ENCODE data around the gene GAD1. TPM values are rescaled to one million over a fixed set of nuclear protein-coding genes. Genes with fewer than 3 reads are reported as not detected.

Gene GAD1
- total RNA-seq, 1 experiment from 2014 or later: 2.5 TPM

- Mint-ChIP-seq H3K27me3 (ENCODE audit: low read depth) (no peaks in the 10 kb centered on the region), H3K9me3 (no peaks in the 10 kb centered on the region), H3K4me3 (no peak overlapping the region), H3K36me3 (no peaks in the 10 kb centered on the region), H3K4me1 (no peaks in the 10 kb centered on the region), H3K27ac (no peak overlapping the region)
- no peak for ATAC-seq
- DNase-seq (ENCODE audit: low spot score): no peak
- ChIA-PET CTCF (interaction anchor here (0.6 to 2.1 kb wide), 2 partner anchors 9 to 358 kb away, joined by 5 to 9 read pairs; no protein-coding TSS in a partner anchor), POLR2A (no interaction called here)
- TF ChIP-seq SP1 (CRISPR knock-in tag; conservative IDR thresholded peaks at IDR 0.05) (no peak), MXD4 (CRISPR knock-in tag; IDR thresholded peaks at IDR 0.05; ENCODE audit: borderline replicate concordance) (no peak)
Observed at GRCh38 chr2:170836027-170836426, 19.3 kb downstream of the GAD1 start.

GRCh38 chr2:170840717-170841210 lies 24.1 kb downstream of the GAD1 start:
- ChIA-PET POLR2A (no interaction called here), CTCF (no interaction called here)
- Mint-ChIP-seq H3K27ac (no peak overlapping the region), H3K4me1 (no peaks in the 10 kb centered on the region), H3K4me3 (no peak overlapping the region), H3K36me3 (no peaks in the 10 kb centered on the region), H3K27me3 (ENCODE audit: low read depth) (no peaks in the 10 kb centered on the region), H3K9me3 (0 out of 2 replicates have a peak, but pooled peaks cover 2% of the 10 kb centered on the region)
- ATAC-seq: no peak
- TF ChIP-seq ZNF317 (CRISPR knock-in tag; IDR thresholded peaks at IDR 0.05; ENCODE audit: borderline replicate concordance, low read depth) (no peak), AR (CRISPR knock-in tag; IDR thresholded peaks at IDR 0.05) (no peak), ATF1 (CRISPR knock-in tag; IDR thresholded peaks at IDR 0.05) (no peak), FOXJ3 (CRISPR knock-in tag; IDR thresholded peaks at IDR 0.05; ENCODE audit: borderline replicate concordance) (no peak), GRHL2 (CRISPR knock-in tag; IDR thresholded peaks at IDR 0.05; ENCODE audit: insufficient replicate concordance, severe bottlenecking) (no peak), IRF2 (CRISPR knock-in tag; IDR thresholded peaks at IDR 0.05; ENCODE audit: borderline replicate concordance, low read depth) (no peak), ATF3 (CRISPR knock-in tag; conservative IDR thresholded peaks at IDR 0.05) (no peak), OVOL2 (CRISPR knock-in tag; IDR thresholded peaks at IDR 0.05; ENCODE audit: borderline replicate concordance) (no peak)
- DNase-seq (ENCODE audit: low spot score): no peak

GRCh38 chr2:170842785-170843184 lies 26.1 kb downstream of the GAD1 start:
- Mint-ChIP-seq H3K9me3 (0 out of 2 replicates have a peak, but pooled peaks cover 2% of the 10 kb centered on the region), H3K36me3 (no peaks in the 10 kb centered on the region), H3K27ac (no peak overlapping the region), H3K4me3 (no peak overlapping the region), H3K27me3 (ENCODE audit: low read depth) (no peaks in the 10 kb centered on the region), H3K4me1 (no peaks in the 10 kb centered on the region)
- DNase-seq (ENCODE audit: low spot score): no peak
- ChIA-PET POLR2A (no interaction called here), CTCF (interaction anchor here (1.3 kb wide), 1 partner anchor 31 kb away, joined by 3 read pairs; no protein-coding TSS in a partner anchor)
- no peak for ATAC-seq
- TF ChIP-seq SMAD3 (CRISPR knock-in tag; IDR thresholded peaks at IDR 0.05; ENCODE audit: borderline replicate concordance) (no peak), CREB1 (CRISPR knock-in tag; IDR thresholded peaks at IDR 0.05) (no peak), TCF7 (CRISPR knock-in tag; IDR thresholded peaks at IDR 0.05; ENCODE audit: low read depth) (no peak), E2F4 (CRISPR knock-in tag; IDR thresholded peaks at IDR 0.05; ENCODE audit: borderline replicate concordance, low read depth) (no peak), TEAD4 (CRISPR knock-in tag; IDR thresholded peaks at IDR 0.05) (no peak), ATF6 (CRISPR knock-in tag; IDR thresholded peaks at IDR 0.05) (no peak), RORB (CRISPR knock-in tag; IDR thresholded peaks at IDR 0.05) (no peak), TEAD1 (CRISPR knock-in tag; IDR thresholded peaks at IDR 0.05) (no peak)

All from WTC11 (cell line).